C4-2B (cell line): Measurements from ENCODE around the gene FBXO45.

ENCODE experiments used
- ZFX ChIP-seq: fragments of 450-650 bp; IDR thresholded peaks from 2 replicates; pipeline ENCODE4 v1.6.1; 2017
- TF ChIP-seq, protein P1 (sequence below): fragments of 450-650 bp; conservative IDR thresholded peaks from 2 replicates; pipeline ENCODE4 v1.5.1; 2017; ENCODE audit warnings: mild to moderate bottlenecking

DNA sequence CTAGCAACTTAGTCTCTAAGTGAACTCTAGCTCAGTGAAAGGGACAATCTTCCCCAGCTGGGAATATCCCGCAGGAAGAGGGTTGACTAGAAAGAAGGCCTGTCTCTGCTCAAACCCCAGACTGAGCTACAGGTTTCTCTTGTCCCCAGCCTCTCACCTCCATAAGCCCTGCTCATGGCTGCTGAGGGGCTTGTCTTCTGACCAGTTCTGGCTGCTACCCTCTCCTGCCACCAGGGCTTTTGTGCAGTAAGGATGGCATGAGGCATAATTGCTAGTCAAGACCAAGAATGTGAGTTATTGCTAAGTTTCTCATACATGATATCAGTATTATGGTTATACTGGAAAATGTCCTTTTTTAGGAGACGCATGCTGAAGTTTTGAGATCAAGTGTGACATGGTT is 21.4 kb upstream of the FBXO45 start:
- TF ChIP-seq, protein P1, sequence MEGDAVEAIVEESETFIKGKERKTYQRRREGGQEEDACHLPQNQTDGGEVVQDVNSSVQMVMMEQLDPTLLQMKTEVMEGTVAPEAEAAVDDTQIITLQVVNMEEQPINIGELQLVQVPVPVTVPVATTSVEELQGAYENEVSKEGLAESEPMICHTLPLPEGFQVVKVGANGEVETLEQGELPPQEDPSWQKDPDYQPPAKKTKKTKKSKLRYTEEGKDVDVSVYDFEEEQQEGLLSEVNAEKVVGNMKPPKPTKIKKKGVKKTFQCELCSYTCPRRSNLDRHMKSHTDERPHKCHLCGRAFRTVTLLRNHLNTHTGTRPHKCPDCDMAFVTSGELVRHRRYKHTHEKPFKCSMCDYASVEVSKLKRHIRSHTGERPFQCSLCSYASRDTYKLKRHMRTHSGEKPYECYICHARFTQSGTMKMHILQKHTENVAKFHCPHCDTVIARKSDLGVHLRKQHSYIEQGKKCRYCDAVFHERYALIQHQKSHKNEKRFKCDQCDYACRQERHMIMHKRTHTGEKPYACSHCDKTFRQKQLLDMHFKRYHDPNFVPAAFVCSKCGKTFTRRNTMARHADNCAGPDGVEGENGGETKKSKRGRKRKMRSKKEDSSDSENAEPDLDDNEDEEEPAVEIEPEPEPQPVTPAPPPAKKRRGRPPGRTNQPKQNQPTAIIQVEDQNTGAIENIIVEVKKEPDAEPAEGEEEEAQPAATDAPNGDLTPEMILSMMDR = no peak
- TF ChIP-seq ZFX = no peak
